GM21825 (cell line): Measurements from ENCODE around the gene NAA16.

Experiments
- ATAC-seq: cut with Tn5 transposase; IDR thresholded peaks from one replicate; pipeline ENCODE4 v1.9.1; 2021; ENCODE audit warnings: mild to moderate bottlenecking, moderate library complexity; ENCODE audit not compliant: unreplicated experiment

The NAA16 gene

GRCh38 chr13:41302743-41303142 is 8.3 kb upstream of the NAA16 start:
- ATAC-seq, result no peak

- no peak for ATAC-seq
Observed at GRCh38 chr13:41304551-41304950, 6.5 kb upstream of the NAA16 start.

GRCh38 chr13:41306271-41307145 is 4.6 kb upstream of the NAA16 start:
- ATAC-seq, result no peak

- ATAC-seq, result no peak
Observed at GRCh38 chr13:41307884-41308640, 3.0 kb upstream of the NAA16 start.

- peak; percentile 52 for ATAC-seq
Observed at GRCh38 chr13:41311406-41312175, 524 bp downstream of the NAA16 start.

DNA sequence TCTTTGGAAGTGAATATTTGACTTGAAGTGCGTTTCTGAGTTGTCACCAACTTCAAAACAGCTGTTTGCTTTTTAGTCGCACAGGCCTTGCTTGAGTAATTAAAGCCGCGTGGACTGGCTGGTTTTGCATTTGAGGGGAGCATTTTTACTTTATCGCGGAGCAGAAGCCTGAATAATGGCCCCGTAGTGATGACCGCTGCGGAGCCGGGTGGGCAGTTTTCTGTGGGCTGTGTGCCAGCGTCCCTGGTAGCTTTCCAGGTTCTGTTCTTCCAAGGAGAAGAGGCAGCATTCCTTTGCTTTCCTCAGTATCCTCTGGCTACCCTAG is 1.1 kb downstream of the NAA16 start:
- no peak for ATAC-seq

- no peak for ATAC-seq
Observed at GRCh38 chr13:41313117-41313516, 2.0 kb downstream of the NAA16 start.

GRCh38 chr13:41313659-41314197 is 2.7 kb downstream of the NAA16 start:
- no peak for ATAC-seq

DNA sequence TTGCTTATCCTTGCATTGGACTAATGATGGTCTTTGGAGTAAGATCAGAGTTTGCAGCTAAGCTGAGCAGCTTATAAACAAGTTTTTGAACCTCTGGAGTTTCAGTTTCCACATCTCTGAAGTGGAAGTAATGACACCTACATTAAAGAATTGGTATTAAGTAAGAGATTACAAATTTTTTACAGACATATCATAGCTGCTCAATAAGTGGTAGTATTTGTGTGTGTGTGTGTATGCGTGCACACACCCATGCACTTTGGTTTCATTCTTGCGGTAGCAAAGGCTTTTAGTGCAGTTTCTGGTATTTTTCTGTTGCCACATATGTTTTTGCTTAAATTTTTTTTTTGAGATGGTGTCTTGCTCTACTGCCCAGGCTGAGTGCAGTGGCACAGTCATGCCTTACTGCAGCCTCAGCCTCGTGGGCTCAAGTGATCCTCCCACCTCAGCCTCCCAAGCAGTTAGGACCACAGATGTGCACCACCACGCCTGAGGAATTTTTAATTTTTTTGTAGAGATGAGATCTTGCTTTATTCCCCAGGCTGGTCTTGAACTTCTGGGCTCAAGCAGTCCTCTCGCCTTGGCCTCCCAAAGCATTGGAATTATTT is 4.5 kb downstream of the NAA16 start:
- ATAC-seq, result no peak

DNA sequence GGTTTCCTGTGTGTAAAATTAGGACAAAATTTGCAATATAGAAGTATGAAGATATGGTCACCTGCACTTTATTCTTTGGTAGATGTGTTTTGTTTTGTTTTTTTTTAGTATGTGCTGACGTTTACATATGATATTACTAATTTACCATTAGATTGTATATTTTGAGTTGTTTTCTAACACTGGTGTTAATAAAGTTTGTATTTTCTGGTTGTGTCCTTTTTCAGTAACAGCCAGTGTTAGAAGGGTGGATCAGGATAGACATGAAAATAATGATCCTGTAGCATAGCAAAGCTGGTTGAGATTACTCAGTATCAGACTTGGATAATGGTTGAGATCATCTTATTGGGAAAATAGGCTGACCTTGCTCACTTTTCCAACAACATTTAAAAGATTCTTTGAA is 6.2 kb downstream of the NAA16 start:
- ATAC-seq, result no peak

DNA sequence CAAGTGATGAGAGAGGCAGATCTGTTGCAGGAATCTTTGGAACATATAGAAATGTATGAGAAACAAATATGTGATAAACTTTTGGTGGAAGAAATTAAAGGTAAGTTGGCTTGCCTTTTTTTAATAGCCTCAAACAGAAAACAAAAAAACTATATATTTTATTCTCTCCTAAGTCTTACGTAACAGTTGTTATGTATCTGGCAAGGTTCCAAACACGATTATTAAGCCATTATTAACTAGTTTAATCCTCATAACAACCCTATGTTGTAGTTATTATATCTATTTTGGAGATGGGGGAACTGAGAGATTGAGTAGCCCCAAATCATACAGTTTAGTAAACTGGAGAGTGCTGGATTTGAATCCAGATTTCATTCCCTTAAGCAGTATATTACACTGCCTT is 14.7 kb downstream of the NAA16 start:
- no peak for ATAC-seq

GRCh38 chr13:41326661-41327060 is 15.6 kb downstream of the NAA16 start:
- no peak for ATAC-seq

GRCh38 chr13:41327994-41328790 is 17.1 kb downstream of the NAA16 start:
- ATAC-seq, result no peak

DNA sequence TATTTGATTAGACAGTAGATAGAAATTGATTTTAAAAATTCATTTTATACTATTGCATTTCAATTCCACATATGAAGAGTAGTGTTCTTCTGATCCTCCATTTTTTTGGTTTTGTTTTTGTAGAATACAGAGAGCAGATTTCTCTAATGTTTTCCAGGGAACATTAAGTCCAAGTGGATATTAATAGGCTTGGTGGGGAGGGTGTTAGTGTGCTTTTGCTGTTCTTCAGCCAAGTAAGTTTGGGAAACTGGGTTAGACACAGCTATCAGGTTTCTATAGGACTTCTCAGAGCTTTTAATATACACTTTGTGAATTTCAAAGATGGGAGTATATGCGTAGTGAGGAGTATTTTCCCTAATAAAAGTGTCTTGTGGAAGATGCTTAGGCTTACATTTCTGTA is 21.8 kb downstream of the NAA16 start:
- ATAC-seq, result no peak

- ATAC-seq, result no peak
Observed at GRCh38 chr13:41334810-41335209, 23.7 kb downstream of the NAA16 start.

DNA sequence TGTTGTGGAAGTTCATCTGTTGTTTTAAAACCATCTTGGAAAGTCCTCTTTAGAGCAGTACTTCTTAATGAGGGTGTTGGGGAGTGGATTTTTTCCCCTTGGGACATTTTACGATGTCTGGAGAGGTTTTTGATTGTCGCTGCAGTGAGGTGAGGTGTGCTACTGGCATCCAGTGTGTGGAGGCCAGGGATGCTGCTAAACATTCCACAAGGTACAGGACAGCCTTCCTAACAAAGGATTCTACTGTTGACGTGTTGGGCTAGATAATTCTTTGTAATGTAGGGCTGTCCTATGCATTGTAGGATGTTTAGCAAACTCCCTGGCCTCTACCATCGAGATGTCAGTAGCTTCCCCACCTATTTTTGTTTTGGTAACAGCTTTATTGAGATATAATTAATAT is 33.3 kb downstream of the NAA16 start:
- ATAC-seq, result no peak

GRCh38 chr13:41345165-41345913 is 34.3 kb downstream of the NAA16 start:
- no peak for ATAC-seq

DNA sequence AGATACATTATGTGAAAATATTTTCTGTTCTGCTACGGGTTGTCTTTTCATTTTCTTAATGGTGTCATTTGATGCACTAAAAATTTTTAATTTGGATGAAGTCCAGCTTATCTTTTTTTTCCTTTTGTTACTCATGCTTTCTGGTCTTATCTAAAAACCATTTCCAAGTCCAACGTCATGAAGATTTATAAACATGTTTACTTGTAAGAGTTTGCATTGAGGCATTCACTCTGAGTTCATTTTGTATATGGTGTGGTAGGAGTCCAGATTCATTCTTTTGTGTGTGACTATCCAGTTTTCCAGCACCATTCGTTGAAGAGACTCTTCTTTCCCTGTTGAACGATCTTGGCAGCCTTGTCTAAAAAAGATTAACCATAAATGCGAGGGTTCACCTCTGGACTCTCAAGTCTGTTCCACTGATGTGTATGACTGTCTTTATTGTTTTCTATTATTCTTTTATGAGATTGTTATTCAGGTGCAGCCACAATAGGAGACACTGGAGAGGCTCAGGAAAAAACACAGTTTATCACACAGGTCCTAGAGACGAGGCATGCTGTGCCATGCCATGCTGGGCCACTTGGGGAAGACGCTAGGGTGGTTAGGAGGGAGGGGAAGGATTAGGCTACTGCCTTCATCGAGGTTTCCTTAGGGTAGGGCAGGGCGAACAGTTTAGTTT is 35.0 kb downstream of the NAA16 start:
- ATAC-seq, result no peak
